HG03097 (cell line): ENCODE measurements around the gene RLF.

ENCODE experiments used
- ATAC-seq: cut with Tn5 transposase; IDR thresholded peaks from one replicate; pipeline ENCODE4 v1.9.1; 2021; ENCODE audit not compliant: unreplicated experiment, low FRiP score

Gene RLF

GRCh38 chr1:40265919-40266318 is 104.7 kb downstream of the RLF start:
- ATAC-seq = no peak

GRCh38 chr1:40266786-40267535 is 105.8 kb downstream of the RLF start:
- no peak for ATAC-seq

GRCh38 chr1:40267767-40268187 is 106.6 kb downstream of the RLF start:
- no peak for ATAC-seq

- ATAC-seq = no peak
Measured at GRCh38 chr1:40268211-40268610, 107.0 kb downstream of the RLF start.

GRCh38 chr1:40270152-40270834 is 109.1 kb downstream of the RLF start:
- ATAC-seq = no peak

- no peak for ATAC-seq
Measured at GRCh38 chr1:40272653-40273213, 111.5 kb downstream of the RLF start.

GRCh38 chr1:40273547-40274166 is 112.5 kb downstream of the RLF start:
- no peak for ATAC-seq

- ATAC-seq = no peak
Measured at GRCh38 chr1:40274331-40274730, 113.1 kb downstream of the RLF start.

- ATAC-seq = no peak
Measured at GRCh38 chr1:40276122-40276521, 114.9 kb downstream of the RLF start.

GRCh38 chr1:40281853-40282252 is 120.7 kb downstream of the RLF start:
- ATAC-seq = no peak
